Activated CD4-positive, alpha-beta T cell treated with anti-CD3 and anti-CD28 coated beads for 1 hour (primary cell): ENCODE measurements around the gene PTDSS2.

Experiments
- DNase-seq: peaks from one replicate; pipeline ENCODE4 v3.0.0-alpha.2; 2020

The PTDSS2 gene

DNA sequence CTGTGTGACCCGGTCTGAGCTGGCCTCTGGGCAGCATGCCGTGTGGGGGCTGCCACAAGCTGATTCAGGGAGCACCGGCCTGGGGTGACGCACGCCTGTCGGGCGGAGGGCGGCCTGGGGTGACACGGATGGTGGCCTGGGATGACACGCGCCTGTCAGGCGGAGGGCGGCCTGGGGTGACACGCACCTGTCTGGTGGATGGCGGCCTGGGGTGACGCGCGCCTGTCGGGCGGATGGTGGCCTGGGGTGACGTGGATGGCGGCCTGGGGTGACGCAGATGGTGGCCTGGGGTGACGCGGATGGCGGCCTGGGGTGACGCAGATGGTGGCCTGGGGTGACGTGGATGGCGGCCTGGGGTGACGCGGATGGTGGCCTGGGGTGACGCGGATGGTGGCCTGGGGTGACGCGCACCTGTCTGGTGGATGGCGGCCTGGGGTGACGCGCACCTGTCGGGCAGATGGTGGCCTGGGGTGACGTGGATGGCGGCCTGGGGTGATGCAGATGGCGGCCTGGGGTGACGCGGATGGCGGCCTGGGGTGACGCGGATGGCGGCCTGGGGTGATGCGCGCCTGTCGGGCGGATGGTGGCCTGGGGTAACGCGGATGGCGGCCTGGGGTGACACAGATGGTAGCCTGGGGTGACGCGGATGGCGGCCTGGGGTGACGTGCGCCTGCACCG, 21.5 kb downstream of the PTDSS2 start:
- DNase-seq = no peak

DNA sequence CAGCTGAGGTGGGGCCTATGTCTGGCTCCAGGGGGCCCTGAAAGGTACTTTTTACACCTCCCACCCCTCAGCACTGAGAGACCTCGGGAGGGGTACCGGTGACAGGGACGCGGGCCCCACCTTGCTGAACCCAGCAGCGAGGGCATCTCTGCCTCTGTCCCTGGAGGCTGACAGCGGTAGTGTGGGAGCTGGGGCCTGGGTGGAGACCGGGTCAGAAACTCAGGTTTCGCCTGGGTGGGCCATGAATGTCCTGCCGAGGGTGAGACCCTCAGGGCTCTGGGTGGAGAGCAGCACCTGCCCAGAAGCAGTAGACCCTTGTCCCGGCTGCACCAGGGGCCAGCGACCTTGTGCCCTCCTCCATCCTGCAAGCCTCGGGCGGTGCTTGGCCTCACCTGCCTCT, 22.2 kb downstream of the PTDSS2 start:
- DNase-seq = no peak

DNA sequence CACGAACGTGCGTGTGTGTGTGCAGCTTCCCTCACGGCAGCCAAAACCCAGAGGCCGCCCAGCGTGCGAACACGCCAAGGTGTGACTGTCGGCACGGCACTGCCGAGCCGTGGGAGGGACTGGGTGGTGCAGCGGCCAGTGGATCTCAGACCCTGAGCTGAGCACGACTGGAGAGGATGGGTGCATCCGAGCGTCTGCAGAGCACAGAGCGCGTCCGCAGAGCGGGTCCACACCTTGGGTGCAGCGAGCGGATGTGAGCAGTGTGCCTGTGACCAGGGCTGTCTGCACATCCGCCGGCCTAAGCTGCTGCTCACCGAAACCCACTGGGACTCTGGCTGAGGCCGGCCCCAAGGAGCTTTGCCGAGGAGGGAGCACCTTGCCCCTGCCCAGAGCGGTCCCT, 22.7 kb downstream of the PTDSS2 start:
- DNase-seq = no peak

GRCh38 chr11:473415-473814, 23.3 kb downstream of the PTDSS2 start:
- no peak for DNase-seq

DNA sequence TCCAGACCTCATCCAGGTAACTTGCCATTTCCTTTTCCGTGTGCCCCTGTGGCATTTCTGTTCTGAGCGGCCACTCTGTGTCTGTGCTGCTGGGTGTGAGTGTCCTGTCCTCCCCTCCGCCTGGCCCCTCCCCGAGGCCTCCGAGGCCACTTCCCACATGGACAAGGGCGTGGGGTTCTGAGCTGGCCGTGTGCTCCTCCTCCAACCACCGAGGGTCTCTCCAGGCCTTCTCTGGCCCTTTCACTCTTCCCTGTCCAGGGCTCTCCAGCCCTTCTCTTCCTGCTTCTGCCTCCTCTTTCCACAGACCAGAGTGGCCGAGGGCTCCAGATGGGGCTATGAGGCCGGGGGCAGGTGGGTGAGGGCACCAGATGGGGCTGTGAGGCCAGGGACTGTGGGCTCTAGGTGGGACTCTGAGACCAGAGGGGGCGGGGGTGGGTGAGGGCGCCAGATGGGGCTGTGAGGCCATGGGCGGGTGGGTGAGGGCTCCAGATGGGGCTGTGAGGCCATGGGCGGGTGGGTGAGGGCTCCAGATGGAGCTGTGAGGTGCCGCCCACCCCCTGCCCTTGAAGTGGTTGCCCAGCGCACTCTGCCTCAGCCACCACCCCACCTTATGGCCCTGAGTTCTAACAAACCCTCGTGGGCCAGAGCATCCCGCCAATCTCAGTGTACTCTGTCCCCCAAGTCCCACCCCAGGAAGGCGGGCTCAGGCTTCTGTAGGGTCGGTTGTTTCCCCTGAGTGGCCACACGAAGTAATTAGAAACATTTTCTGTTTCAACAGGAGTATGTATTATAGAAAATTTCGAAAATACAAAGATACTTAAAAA, 24.1 kb downstream of the PTDSS2 start:
- DNase-seq = no peak

- no peak for DNase-seq
Observed at GRCh38 chr11:474914-475506, 24.9 kb downstream of the PTDSS2 start.

DNA sequence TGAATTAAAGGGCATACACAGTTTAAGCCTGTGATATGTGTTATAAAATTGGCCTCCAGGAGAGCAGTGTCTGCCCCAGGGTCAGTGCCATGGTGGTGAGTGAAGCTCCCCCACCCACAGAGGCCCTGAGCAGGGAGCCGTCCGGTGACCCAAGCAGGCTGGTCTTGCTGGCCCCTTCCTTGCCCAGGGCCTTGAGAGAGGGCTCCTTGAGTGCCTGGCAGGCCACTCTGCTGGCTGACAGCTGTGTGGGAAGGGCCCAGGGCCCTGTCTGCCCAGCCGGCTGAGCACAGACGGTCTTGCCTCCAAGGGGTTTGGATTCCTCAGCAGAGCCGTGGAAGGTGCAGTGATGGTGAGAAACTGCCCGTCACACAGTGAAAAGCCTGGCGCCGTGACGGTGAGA, 25.9 kb downstream of the PTDSS2 start:
- no peak for DNase-seq

GRCh38 chr11:476416-476815, 26.3 kb downstream of the PTDSS2 start:
- DNase-seq = no peak

GRCh38 chr11:477052-477715, 27.1 kb downstream of the PTDSS2 start:
- no peak for DNase-seq

DNA sequence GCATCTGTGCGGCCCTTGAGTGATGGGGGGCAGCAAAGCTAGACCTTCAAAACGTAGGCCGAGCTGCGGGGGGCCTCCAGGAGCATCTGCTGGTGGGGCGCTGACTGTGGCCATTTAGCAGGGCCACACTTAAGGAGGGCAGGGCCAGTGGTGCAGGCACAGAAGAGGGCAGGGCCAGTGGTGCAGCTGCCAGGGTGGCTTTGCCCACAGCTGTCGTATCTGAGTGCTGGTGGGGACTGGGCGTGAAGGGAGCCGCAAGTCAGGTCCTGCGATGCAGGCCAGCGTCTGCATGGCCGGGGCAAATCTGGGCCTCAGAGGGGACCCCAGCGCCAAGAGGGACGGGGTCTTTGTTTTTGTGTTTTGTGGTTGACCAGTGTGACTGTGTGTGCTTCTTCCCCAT, 29.2 kb downstream of the PTDSS2 start:
- no peak for DNase-seq

- DNase-seq = no peak
Observed at GRCh38 chr11:484616-485015, 34.5 kb downstream of the PTDSS2 start.

GRCh38 chr11:486189-486588, 36.1 kb downstream of the PTDSS2 start:
- no peak for DNase-seq

GRCh38 chr11:487571-488021, 37.5 kb downstream of the PTDSS2 start:
- no peak for DNase-seq

DNA sequence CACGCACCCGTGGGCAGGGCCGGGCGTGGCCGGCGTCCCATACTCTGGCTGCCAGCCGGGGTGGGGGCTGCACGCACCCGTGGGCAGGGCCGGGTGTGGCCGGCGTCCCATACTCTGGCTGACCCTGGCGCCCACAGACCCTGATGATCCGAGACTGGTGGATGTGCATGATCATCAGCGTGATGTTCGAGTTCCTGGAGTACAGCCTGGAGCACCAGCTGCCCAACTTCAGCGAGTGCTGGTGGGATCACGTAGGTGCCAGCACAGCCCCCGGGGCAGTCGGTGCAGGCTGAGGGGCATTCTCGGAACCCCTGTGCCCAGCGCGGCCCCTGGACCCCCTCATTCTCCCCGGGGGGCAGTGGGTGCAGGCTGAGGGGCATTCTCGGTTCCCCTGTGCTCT, 38.0 kb downstream of the PTDSS2 start:
- no peak for DNase-seq

DNA sequence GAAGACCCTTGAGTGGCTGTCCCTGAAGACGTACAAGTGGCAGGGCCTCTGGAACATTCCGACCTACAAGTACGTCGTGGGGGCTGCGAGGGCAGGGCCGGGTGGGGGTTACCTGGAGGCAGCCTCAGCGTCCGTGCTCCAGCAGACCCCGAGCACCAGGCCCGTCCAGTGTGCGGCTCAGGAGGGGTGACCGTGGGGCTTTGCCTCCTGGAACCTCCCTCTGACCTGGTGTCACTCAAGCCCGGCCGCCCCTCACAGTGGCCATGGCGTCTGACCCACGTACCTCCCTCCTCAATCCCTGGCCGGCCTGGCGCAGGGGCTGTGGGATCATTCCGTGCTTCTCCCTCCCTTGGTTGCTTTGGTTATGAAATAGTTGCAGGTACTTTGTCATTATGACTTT, 38.5 kb downstream of the PTDSS2 start:
- DNase-seq = no peak

DNA sequence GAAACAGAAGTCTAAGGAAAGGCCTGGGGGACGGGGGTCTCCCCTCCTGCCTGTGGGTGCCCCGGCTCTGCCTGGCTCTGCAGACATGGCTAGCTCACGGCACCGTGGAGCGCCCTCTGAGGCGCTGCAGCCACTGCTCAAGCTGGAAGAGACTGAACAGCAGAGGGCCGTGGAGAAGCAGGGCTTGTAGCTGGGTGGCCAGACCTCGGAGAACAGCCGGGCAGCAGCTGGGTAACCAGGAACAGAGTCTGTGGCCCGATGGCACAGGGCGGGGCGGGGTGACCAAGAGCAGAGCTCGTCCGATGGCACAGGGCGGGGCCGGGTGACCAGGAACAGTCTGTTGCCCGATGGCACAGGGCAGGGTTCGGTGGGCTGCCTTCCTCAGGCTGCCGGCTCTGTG, 38.9 kb downstream of the PTDSS2 start:
- DNase-seq = no peak

DNA sequence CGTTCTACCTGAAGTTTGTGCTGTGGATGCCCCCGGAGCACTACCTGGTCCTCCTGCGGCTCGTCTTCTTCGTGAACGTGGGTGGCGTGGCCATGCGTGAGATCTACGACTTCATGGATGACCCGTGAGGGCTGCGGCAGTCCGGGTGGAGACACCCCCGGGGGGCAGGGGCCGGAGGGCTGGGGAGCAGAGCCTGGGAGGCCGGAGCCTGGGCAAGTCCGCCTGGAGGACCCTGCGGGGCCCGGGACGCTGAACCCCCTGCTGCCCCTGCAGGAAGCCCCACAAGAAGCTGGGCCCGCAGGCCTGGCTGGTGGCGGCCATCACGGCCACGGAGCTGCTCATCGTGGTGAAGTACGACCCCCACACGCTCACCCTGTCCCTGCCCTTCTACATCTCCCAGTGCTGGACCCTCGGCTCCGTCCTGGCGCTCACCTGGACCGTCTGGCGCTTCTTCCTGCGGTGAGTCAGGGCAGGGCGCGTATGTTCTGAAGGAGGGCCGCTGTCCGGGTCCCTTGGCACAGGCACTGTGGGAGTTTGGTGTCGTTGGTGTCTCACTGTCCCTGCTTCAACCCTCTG, 39.6 kb downstream of the PTDSS2 start:
- no peak for DNase-seq

DNA sequence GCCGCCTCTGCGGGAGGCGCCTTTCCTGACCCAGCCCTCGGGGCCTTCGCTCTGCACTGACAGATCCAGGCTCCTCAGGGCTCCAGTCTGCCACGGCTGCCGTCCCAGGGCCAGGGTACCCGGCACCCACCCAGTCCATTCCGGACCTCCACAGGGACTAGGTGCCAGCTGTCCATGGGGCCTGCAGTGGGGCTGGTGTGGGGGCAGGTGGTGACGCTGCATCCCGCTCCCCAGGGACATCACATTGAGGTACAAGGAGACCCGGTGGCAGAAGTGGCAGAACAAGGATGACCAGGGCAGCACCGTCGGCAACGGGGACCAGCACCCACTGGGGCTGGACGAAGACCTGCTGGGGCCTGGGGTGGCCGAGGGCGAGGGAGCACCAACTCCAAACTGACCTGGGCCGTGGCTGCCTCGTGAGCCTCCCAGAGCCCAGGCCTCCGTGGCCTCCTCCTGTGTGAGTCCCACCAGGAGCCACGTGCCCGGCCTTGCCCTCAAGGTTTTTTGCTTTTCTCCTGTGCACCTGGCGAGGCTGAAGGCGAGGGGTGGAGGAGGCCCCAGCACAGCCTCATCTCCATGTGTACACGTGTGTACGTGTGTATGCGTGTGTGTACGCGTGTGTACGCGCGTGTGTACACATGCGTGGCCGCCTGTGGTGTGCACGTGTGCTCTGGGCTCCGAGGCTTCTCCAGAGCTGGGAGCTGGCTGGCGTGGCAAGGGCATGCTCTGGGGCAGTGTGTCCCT, 40.3 kb downstream of the PTDSS2 start:
- DNase-seq = no peak

DNA sequence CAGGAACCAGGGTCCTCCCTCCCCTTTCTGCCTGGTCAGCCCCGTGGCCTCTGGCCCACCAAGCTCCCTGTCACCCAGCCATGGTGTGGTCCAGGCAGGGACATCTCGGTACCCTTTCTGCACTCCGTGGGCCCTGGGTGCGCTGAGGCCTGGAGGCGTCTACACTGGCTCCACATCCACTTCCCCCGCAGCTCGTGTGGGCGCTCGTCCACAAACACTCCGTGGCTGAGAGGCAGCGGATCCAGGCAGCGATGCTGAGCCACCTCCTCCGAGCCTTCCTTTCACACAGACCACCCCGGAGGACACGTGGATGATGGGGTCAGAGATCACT, 40.8 kb downstream of the PTDSS2 start:
- DNase-seq = no peak

GRCh38 chr11:491358-491757, 41.3 kb downstream of the PTDSS2 start:
- no peak for DNase-seq

DNA sequence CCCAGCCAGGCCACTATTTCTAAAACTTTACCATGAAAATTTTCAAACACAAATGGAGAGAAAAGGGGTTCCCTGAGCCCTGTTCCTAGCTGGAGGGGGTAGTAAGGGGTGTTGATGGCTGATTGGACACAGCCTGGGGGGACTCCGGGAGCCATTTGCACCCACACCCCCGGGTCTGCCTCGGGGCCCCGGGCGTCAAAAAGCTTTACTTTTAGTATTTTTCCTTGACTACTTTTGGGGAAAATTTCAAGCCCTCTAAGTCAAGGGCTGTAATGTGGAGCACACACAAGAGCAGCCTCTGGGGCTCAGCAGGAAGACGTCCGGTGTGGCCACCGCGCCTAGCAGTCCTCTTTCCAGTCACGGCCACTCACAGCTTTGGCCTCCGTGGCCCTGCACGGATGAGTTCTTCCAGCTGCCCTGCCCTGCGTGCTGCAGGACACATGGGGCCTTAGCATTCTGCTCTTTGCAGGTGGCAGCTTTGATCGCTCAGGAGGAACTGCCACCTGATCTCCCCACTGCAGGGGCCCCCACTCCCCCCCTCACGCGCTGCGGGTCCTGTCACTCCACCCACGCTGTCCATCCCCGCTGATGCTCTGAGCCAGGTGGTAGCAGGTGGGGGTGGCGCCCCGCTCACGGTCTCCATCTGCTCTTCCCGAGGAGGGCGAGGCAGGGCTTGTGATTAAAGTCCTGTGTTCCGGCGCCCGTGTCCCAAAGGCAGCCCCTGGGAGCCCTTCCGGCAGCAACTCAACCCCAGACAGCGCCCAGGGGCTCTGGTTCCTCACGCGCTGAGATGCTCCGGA, 42.5 kb downstream of the PTDSS2 start:
- DNase-seq = no peak
